Sigmoid colon (tissue), 7 donors: ENCODE results near the gene C1orf198. TPM values are rescaled to one million over a fixed set of nuclear protein-coding genes. Genes with fewer than 3 reads are reported as not detected.

ENCODE experiments used
- DNase-seq: peaks from one replicate; pipeline ENCODE4 v3.0.0-alpha.2; 2019
- H3K27ac ChIP-seq, 4 donors: fragments of 200-600 bp; sonication (generic); one replicate each; pipeline ENCODE4 v1.5.1; 2016 to 2019; ENCODE audit warnings: mild to moderate bottlenecking in 1 of 4
- H3K27me3 ChIP-seq, 3 donors: fragments of 200-600 bp; sonication (generic); one replicate each; pipeline ENCODE4 v1.5.1; 2019; ENCODE audit warnings: mild to moderate bottlenecking in 1 of 3
- H3K36me3 ChIP-seq, 4 donors: fragments of 200-600 bp; sonication (generic); one replicate each; pipeline ENCODE4 v1.5.1; 2016 to 2019
- H3K4me1 ChIP-seq, 4 donors: fragments of 200-600 bp; sonication (generic); one replicate each; pipeline ENCODE4 v1.5.1; 2017 to 2019
- H3K4me3 ChIP-seq, 4 donors: fragments of 200-600 bp; sonication (generic); one replicate each; pipeline ENCODE4 v1.5.1; 2017 to 2019; ENCODE audit warnings: mild to moderate bottlenecking in 2 of 4, moderate library complexity in 1 of 4
- H3K9me3 ChIP-seq, 4 donors: fragments of 200-600 bp in 3 of 4; sonication (generic) in 3 of 4; one replicate each; pipeline versions ENCODE4 v1.5.1 to v1.6.1; 2013 to 2019
- EP300 ChIP-seq, 4 donors: sonication (generic); formaldehyde crosslinking; IDR thresholded peaks; one replicate each; pipeline ENCODE4 v1.6.1; 2017; ENCODE audit warnings: antibody characterized with exemption in 4 of 4
- POLR2A ChIP-seq, 2 donors: fragments of 450-650 bp; IDR thresholded peaks; one replicate each; pipeline ENCODE4 v1.6.1; 2016; ENCODE audit warnings: antibody characterized with exemption in 2 of 2, mild to moderate bottlenecking in 2 of 2, moderate library complexity in 2 of 2
- POLR2AphosphoS5 ChIP-seq, 4 donors: sonication (generic); formaldehyde crosslinking; IDR thresholded peaks; one replicate each; pipeline ENCODE4 v1.6.1; 2017; ENCODE audit warnings: antibody characterized with exemption in 4 of 4
- whole genome bisulfite sequencing, 2 donors: extraction: QIAGEN DNeasy Blood & Tissue Kit; methylation state at CpG; one replicate each; pipeline ENCODE4 v1.1.7; 2013; 5-methylcytosine and 5-hydroxymethylcytosine counted together
- intact Hi-C: fragments of 100-400 bp; cut with DNase I; formaldehyde crosslinking; loops from one replicate; pipeline ENCODE4 v1.15.1; 2023
- polyA plus RNA-seq, 3 donors: library from polyadenylated mRNA; stranded (reverse); fragments of 200-250 nt; gene quantifications; one replicate each; pipeline ENCODE4 v1.2.3, GENCODE V29; 2013
- total RNA-seq, 4 donors: library from RNA; depleted of rRNA; stranded (reverse); fragments of >200 nt; gene quantifications; one replicate each; pipeline ENCODE4 v1.1.0, GENCODE V29; 2016
- TF ChIP-seq, protein P1 (sequence below), 4 experiments: fragments of 450-650 bp in 3 of 4; fragments of 200-600 bp in 1 of 4; IDR thresholded peaks; one replicate each; pipeline ENCODE4 v1.5.1; 2016 to 2019; ENCODE audit warnings: antibody characterized with exemption in 4 of 4, mild to moderate bottlenecking in 3 of 4, moderate library complexity in 2 of 4
- donor health status: healthy with polysubstance abuse.
- donor health status: Bipolar disorder and iron deficiency.
- donor health status: healthy.

The C1orf198 gene
- total and polyA plus RNA-seq, 7 donors: 4.9 to 63.5 (median 42.1) TPM

- intact Hi-C loops: no loop called here
- 89 to 93% methylated on average over 2 of the region's 2 CpGs for WGBS, 2 donors
- Histone ChIP-seq H3K27ac (no peak overlapping the region), H3K9me3 (peaks cover 0 to 3% (median 0%) of the 10 kb centered on the region in 4 donors), H3K4me3 (no peak overlapping the region), H3K36me3 (no peaks in the 10 kb centered on the region), H3K27me3 (no peaks in the 10 kb centered on the region), H3K4me1 (peaks cover 0 to under 1% (median 0%) of the 10 kb centered on the region in 4 donors)
- TF ChIP-seq POLR2AphosphoS5 (IDR thresholded peaks at IDR 0.05): no peak
- no peak for TF ChIP-seq EP300 (IDR thresholded peaks at IDR 0.05)
- TF ChIP-seq, protein P1, sequence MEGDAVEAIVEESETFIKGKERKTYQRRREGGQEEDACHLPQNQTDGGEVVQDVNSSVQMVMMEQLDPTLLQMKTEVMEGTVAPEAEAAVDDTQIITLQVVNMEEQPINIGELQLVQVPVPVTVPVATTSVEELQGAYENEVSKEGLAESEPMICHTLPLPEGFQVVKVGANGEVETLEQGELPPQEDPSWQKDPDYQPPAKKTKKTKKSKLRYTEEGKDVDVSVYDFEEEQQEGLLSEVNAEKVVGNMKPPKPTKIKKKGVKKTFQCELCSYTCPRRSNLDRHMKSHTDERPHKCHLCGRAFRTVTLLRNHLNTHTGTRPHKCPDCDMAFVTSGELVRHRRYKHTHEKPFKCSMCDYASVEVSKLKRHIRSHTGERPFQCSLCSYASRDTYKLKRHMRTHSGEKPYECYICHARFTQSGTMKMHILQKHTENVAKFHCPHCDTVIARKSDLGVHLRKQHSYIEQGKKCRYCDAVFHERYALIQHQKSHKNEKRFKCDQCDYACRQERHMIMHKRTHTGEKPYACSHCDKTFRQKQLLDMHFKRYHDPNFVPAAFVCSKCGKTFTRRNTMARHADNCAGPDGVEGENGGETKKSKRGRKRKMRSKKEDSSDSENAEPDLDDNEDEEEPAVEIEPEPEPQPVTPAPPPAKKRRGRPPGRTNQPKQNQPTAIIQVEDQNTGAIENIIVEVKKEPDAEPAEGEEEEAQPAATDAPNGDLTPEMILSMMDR (IDR thresholded peaks at IDR 0.05): no peak
- no peak for DNase-seq
Measured at GRCh38 chr1:230812568-230812967, 55.8 kb downstream of the C1orf198 start.

GRCh38 chr1:230809256-230809990 is 58.9 kb downstream of the C1orf198 start:
- Histone ChIP-seq H3K9me3 (peaks cover 0 to 3% (median 0%) of the 10 kb centered on the region in 4 donors), H3K4me1 (peaks cover 0 to 5% (median 0%) of the 10 kb centered on the region in 4 donors), H3K27me3 (no peaks in the 10 kb centered on the region), H3K4me3 (no peak overlapping the region), H3K36me3 (no peaks in the 10 kb centered on the region), H3K27ac (no peak overlapping the region)
- no peak for DNase-seq
- intact Hi-C loops: loop anchor here (5.0 kb wide), 1 partner anchor 48 kb away; no protein-coding TSS in a partner anchor
- TF ChIP-seq EP300 (IDR thresholded peaks at IDR 0.05): no peak
- TF ChIP-seq POLR2A (IDR thresholded peaks at IDR 0.05): no peak
- TF ChIP-seq POLR2AphosphoS5 (IDR thresholded peaks at IDR 0.05): no peak
- TF ChIP-seq, protein P1 (IDR thresholded peaks at IDR 0.05): no peak
- WGBS, 2 donors: 88% methylated on average over 8 of the region's 8 CpGs

- 73 to 76% methylated on average over 4 of the region's 4 CpGs for WGBS, 2 donors
- TF ChIP-seq POLR2AphosphoS5 (IDR thresholded peaks at IDR 0.05) (no peak), EP300 (IDR thresholded peaks at IDR 0.05) (no peak), POLR2A (IDR thresholded peaks at IDR 0.05) (no peak)
- TF ChIP-seq, protein P1 (IDR thresholded peaks at IDR 0.05): no peak
- Histone ChIP-seq H3K27me3 (no peaks in the 10 kb centered on the region), H3K27ac (peak overlapping the region in 2 of 4 donors; percentile 4 to 23), H3K4me1 (peaks cover 0 to 5% (median 0%) of the 10 kb centered on the region in 4 donors), H3K9me3 (peaks cover 0 to 3% (median 0%) of the 10 kb centered on the region in 4 donors), H3K36me3 (no peaks in the 10 kb centered on the region), H3K4me3 (no peak overlapping the region)
- intact Hi-C loops: loop anchor here (5.0 kb wide), 1 partner anchor 49 kb away; no protein-coding TSS in a partner anchor
- DNase-seq: no peak
Measured at GRCh38 chr1:230808281-230808872, 59.9 kb downstream of the C1orf198 start.

- no peaks in the 10 kb centered on the region for H3K27me3 ChIP-seq
- peak overlapping the region in 3 of 4 donors; percentile 45 to 66 (median 58) for H3K27ac ChIP-seq
- DNase-seq: no peak
- no peak overlapping the region for H3K4me3 ChIP-seq
- H3K36me3 ChIP-seq: no peaks in the 10 kb centered on the region
- H3K4me1 ChIP-seq: peaks cover 0 to 5% (median 0%) of the 10 kb centered on the region in 4 donors
- intact Hi-C loops: loop anchor here (5.0 kb wide), 1 partner anchor 50 kb away; no protein-coding TSS in a partner anchor
- 87 to 88% methylated on average over 3 of the region's 3 CpGs for WGBS, 2 donors
- peaks cover 0 to 3% (median 0%) of the 10 kb centered on the region in 4 donors for H3K9me3 ChIP-seq
- TF ChIP-seq, protein P1 (IDR thresholded peaks at IDR 0.05): no peak
- peak in 2 of 4 donors; percentile 26 to 42 for TF ChIP-seq POLR2AphosphoS5 (IDR thresholded peaks at IDR 0.05)
Measured at GRCh38 chr1:230807561-230808280, 60.6 kb downstream of the C1orf198 start.
